LoVo (cell line): ENCODE data around the gene ING5.

Source experiments
- DNase-seq: peaks from one replicate; pipeline ENCODE4 v3.0.0-alpha.2; 2016; ENCODE audit warnings: low spot score

Gene ING5

DNA sequence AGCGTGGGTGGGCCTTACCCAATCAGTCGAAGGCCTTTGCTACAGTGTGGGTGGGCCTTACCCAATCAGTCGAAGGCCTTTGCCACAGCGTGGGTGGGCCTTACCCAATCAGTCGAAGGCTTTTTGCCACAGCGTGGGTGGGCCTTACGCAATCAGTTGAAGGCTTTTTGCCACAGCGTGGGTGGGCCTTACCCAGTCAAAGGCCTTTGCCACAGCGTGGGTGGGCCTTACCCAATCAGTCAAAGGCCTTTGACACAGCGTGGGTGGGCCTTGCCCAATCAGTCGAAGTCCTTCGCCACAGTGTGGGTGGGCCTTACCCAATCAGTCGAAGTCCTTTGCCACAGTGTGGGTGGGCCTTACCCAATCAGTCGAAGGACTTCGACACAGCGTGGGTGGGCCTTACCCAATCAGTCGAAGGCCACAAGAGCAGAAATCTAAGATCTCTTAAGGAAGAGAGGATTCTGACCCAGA, 58.5 kb downstream of the ING5 start:
- no peak for DNase-seq

DNA sequence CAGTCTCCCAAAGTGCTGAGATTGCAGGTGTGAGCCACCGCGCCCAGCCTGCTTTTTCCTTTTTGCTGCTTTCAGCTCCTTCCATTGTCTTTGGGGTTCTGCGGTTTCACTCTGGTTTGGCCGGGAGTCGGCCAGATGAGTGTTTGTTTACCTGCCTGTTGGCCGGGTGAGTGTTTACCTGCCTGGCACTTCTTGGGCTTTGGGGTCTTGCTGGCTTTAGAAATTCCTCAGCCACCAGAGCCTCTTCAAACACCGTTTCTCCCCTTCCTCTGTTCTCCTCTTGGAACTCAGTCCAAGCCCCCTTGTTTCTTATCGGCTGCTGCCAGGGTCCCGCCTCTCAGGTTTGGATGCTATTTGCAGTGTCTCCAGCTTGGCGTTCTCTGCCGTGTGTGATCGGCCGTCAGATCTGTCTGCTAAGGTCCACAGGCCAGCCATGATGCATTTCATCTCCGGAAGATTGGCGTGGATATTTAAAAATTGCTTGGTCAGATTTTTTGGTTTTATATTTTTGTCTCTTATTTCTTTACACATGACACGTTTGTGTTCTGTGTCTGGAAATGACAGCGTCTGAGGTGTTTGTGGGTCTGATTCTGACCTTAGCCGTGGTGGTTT, 60.6 kb downstream of the ING5 start:
- DNase-seq, result no peak

DNA sequence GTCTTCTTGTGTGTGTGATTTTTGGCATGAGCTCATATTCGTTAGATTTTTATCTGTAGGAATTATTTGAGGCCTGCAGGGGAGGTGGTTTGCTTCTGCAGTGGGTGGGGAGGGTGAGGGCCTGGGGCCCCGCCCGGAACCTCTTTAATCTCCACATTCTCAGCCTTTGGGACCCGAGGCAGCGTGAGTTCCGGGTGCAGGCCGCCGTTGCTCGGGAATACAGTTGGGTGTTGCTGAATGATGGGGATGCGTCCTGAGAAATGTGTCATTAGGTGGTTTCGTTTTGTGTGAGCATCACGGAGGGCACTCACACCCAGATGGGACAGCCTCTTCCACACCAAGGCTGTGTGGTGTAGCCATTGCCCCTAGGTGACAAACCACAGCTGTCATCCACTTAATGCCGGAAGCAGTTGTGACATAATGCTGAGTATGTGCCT, 61.1 kb downstream of the ING5 start:
- DNase-seq, result no peak

DNA sequence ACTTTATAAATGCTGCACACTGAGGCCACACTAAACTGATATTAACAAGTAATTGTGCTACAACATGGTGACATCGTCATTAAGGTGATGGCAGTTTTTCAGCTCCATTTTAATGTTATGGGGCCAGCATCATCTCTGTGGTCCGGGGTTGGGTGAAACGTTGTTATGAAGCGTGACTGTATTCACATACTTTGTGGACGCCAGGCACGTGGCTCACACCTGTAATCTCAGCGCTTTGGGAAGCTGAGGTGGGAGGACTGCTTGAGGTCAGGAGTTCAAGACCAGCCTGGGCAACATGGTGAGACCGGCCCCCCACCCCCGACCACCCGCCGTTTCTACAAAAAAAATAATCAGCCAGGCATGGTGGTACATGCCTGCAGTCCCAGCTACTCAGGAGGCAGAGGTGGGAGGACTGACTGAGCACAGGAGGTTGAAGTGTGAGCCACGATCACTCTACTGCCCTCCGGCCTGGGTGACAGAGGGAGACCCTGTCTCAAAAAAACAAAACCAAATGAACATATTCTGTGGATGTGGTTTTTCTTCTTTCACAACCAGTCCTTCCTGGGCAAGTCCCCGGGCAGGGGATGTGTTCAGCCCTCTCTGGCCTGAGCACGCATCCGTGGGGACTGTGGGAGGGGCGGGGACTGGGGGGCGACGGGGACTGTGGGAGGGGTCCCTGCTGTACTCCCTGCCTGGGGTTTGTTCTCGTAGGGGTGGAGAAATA, 61.9 kb downstream of the ING5 start:
- DNase-seq, result no peak

DNA sequence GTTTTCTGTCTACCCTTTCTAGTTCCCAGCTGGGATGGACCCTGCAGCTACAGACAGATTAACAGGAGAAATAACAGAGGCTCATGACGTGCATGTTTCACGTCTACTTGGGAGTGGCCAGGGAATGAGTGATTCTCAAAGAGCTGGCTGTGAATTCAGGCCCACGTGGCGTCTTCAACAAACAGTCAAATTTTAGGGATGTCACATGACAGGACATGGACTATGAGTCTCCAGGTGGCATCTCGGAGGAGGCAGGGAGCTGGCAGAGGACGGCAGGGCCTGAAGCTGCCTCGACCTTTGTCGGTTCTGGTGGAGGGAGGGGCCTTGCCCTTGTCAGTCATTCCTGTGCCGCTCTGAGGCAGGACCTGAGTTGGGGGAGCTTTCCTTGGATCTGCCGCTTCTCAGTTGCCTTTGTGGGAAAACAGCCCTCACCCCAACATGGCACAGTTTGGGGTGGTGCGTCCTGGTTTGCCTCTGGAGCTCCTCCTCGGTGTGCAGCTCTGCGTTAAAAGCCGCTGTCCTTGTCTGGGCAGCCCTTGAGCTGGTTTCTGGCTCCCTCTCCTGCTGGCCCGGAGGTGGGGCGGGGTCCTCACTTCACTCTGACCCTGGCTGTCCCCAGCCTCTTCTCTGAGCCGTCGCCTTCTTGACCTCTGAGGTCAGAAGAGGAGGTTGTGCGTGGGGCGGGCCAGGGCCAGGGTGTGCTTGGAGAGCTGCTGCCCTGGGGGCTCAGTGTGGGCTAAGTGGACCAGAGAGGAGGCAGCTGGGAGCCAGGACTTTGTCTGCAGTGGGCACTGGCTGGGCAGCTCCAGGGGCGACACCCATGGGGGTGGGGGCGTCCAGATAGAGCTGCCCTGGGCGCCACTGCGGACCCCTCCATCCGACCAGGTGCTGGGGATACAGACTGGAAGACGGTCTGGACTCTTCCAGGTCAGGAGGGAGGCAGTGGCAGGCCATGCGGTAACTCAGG, 62.7 kb downstream of the ING5 start:
- no peak for DNase-seq

DNA sequence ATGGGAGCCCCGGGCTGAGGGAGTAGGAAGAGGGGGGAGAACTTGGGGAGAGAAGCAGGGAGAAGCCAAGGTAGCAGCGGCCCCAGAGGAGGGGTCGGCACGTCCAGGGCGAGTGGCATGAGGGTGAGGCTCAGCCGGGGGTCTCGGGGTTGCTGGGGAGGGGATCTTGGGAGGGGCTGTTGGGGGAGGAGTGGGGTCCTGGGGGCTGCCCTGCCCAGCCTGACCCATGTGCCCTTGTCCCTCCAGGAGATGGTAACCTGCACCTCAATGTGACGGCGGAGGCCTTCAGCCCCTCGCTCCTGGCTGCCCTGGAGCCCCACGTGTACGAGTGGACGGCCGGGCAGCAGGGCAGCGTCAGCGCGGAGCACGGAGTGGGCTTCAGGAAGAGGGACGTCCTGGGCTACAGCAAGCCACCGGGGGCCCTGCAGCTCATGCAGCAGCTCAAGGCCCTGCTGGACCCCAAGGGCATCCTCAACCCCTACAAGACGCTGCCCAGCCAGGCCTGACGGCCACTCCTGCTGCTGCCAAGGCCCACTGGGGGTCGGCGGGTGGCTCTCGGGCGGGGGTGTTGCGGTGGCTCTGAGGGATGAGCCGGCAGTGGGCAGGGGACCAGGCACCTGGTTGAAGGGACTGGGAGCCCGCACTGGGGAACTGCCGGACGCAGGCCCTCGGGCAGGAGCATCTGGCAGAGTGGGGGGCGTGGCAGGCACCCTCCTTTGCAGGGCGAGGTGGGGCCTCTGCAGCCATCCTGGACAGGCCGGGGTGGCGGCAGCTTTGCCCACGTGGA, 65.8 kb downstream of the ING5 start:
- DNase-seq, result no peak

DNA sequence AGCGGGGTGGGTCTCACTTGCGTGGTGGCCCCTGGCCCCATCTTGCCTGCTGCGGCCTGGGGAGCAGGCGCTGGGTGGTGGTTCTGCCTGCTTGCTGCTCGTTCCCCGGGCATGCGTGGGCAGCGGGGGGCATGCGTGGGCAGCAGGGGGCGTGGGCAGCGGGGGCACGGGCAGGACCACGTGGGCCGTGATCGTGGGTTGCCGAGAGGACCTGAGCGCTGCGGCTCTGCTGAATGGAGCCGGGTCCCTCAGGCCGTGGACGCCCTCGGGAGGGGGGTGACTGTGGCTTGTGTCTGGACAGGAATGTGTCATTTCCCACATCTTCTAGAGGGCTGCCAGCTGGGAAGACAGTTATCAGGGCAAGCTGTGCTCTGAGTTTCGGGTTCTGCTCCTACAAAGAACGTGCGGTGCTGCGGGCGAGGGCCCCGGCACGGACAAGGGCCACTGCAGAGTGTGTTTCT, 66.4 kb downstream of the ING5 start:
- no peak for DNase-seq

DNA sequence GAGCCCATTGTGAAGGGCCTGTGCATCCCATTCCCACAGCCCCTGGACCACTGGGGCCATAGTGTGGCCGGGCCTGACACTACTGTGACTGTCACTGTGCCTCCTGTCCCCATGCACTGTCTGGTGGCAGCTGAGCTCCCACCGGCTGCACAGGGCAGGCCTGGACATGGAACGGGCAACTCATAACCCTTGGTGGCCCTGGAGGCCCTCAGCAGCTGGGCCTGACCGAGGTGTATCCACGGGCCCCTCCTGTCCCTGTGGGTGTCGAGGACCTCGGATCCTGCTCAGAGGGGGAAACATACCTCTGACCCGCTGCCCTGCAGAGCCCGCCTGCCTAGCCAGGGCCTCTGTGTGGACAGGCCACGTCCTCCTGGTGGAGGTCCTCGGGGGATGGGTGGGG, 67.0 kb downstream of the ING5 start:
- DNase-seq, result no peak

DNA sequence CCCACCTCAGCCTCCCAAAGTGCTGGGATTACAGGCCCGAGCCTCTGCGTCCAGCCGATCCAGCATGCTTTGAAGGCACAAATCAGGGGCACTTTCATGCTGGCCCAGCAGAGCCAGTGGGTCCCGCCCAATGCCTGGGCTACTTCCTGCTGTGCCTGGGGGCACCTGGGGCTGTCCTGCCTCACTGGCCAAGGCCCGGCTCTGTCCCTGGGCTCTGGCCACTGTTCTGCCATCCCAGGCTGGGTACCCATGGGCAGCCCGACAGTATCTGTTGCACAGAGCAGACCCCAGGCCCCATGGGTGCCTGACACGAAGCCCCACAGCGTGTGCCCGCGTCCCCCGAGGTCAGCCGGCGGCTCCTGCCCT, 68.0 kb downstream of the ING5 start:
- no peak for DNase-seq

DNA sequence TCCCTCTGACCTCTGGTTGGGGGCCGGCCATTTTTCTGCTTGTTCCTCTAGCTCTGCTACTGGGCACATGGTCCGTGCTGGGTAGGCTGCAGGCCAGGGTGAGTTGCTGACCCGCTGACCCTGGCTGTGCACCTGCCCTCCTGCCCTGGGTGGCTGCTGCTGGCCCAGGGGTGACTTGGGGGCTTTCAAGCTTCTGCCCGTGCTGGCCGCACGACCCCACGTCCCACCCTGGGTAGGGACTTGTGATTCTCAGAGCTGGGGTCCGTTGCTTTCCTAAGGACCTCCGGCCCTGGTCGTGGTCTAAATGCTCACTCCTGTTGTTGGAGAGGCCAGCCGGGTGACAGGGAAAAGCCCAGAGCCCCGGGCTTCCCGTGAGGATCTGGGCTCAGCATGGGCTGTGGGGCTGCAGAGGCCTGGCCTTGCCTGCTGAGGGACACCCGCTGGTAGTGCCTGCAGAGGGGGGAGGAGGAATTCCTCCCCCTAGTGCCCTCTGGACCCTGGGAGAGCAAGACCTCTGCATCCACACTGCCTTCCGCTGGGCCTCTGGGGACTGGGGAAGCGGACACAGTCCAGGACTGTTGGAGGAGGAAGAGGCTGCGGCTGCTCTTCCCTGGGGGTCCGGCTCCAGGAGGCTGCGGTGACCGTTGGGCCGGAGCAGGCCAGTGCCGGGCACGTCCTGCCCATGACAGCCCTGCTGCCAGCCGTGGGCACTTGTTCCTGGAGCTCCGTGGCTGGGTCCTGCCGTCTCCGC, 68.5 kb downstream of the ING5 start:
- no peak for DNase-seq

DNA sequence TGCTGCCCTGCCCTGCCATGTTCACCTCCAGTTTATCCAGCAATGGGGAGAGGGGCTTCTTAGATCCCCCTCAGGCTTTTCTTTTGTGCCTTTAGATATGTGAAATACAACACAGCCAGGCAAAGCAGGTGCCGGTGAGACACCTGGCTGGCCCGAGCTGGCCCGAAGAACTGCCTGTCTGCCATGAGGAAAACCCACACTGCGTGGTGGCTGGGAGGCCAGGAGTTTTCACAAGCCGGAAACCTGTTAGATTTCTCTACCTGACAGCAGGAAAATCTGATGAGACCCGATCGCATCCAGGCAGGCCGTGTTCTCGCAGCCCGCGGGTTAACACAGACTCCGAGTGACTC, 69.1 kb downstream of the ING5 start:
- DNase-seq, result no peak

DNA sequence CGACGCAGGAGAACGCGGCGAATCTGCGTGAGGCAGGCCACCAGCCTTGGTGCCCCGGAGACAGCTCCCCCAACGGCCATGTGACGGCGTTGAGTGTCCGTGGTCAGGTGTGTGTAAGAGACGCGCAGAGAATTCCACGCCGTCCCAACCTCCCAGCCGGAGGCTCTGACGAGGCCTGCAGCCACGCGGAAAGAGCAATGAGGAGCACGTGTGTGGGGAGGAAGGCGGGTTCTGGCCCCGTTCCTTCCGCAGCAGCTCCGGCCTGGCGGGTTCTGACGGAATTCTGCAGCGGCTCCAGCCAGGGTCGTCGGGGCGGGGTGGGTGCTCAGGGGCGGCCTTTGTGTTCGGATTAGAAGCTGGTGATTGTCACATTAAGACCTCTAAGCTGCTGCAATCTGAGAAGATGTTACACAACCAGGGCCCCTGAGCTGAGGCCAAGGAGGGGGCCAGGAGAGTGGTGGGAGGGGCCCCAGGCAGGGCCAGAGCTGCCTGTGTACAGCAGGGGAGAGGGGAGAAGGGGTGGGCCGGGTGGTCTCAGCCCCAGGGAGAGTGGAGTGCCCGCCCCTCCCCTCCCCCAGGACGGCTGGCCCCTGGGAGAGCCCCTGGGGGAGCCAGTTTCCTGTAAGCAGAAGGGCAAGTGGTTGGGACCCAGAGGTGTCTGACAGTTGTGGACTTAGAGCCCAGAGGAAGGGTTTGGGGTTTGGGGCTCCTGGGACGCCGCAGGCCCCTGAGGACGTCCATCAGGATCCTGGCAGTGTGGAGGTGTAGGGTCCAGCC, 69.6 kb downstream of the ING5 start:
- no peak for DNase-seq

DNA sequence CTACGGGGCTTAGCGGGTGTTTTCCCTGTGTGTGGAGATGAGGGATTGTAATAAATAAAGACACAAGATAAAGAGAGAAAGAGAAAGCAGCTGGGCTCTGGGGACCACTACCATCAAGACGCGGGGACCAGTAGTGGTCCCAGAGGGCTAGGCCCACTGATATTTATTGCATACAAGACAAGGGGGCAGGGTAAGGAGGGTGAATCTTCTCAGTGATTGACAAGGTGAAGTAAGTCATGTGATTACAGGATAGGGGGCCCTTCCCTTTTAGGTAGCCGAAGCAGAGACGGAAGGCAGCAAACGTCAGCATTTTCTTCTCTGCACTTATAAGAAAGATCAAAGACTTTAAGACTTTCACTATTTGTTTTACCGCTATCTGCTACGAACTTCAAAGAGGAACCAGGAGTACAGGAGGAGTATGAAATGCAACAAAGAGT, 70.2 kb downstream of the ING5 start:
- DNase-seq, result no peak

DNA sequence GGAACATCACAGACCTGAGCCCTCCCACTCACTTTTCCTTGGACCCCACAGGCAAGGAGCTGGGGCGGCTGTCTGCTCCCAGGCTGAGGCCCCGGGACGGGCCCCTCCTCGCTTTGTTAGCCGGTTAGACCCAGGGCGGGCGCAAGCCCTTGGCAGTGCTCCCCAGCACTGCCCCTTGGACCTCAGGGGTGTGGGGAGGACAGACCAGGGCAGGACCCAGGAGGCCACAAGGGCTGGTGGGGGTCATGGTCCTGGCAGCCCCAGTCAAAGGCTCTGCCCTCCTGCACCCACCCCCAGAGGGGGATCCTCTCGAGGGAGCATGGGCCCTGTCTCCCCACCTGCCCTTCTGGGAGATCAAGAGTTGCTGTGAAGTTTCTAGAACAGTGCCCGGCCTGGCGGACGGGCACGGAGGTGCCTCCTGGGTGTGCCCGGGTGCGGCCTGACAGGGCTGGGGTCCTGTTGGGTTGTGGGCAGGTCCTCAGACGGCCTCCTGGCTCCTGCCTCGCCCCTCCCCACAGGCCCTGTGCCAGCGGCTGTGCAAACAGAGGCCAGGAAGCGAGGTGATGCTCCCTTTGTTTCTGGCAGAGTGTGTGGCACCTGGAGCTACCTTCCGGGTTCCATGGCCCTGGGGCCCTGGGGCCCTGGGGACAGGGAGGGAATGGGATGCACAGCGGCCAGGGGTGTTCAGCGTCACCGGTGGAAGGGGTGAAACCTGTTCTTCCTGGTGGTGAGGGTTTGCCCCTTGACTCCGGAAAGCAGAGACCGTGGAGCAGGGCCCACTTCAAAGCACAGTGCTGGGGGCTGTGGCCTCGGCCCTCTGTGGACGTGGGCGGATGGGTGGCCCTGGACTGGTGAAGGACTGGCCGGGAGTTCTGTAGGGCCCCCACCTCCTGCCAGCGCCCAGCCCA, 71.9 kb downstream of the ING5 start:
- DNase-seq, result no peak

DNA sequence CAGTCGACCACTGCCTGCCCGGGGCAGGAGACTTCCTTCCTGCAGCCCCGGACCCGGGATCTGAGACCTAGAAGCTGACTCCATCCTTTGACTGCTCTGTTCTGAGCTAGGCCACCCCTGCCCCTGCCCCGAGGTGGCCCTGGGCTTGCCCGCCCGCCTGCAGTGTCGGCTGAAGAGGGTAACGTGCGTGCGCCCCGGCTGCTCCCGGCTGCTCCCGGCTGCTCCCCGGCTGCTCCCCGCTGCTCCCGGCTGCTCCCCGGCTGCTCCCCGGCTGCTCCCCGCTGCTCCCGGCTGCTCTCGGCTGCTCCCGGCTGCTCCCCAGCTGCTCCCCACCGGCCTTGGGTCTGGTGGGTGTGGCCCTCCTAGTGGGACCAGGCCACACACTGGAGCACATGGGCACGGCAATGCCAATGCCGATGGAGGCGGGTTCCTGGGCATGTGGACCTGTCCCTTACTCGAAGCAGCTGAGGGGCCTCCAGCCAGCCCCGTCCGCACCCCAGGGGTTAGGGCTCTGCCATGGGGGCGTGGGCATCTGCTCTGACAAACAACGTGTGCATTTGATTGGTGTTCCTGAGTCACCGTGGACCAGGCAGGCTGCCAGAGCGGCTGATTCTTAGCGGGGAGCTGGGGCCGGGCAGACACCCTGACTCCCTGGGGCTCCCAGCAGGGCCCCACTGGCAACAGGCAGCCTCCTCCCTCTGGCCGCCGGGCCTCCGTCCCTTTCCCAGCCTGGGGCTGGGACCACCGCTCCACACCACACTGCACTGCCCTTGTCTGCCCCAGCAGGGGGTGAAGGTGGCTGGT, 72.8 kb downstream of the ING5 start:
- DNase-seq, result peak; percentile 56

DNA sequence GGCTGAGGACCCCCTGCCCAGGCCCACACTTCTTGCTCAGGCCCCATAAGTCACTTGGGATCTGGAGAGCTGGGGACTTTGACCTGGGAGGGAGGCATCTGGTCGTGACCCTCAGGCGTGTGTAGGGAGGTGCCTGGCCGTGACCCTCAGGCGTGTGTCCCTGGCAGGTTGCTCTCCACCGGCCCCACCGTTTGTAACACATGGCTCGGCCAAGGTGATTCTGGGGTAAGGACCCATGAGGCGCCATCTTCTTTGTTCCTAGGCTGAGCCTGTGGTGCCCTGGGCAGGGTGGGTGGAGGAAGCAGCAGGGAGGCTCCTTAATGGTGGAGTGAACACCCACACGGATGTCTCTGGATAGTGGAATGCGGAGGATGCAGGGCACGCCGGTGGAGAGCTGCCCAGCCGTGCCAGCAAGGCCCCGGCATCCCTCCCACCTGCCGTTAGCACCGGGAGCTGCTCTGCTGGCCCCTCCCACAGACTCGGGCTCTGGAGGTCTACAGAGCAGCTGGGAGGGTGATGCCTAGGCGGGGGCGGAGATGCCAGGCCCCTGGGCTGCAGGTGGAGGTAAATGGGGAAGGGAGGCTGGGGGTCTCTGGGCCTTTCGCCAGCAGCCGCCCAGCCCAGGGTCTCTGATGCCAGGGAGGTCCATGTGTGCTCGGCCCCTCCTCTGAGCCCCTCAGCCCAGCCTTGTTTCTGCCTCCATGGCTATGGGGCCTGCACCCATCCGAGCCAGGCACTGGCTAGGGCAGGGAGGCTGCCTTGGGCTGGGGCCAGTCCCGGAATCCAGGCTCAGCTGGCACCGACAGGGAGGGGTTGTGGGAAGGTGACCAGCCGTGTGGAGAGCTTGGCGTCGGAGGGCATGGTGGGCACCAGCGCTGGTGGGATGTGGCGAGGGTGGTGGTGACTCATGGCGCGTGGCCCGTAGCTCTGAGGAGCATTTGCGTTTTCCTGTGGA, 73.7 kb downstream of the ING5 start:
- no peak for DNase-seq
